ENCODE results near the gene PDE3B.
"Not testable (repeated sequence)": the region's sequence is repeated elsewhere in the genome, so short reads cannot be mapped to it uniquely, and the experiment has no call there.

PDE3B gene

GRCh38 chr11:14750911-14751310 lies 107.3 kb downstream of the PDE3B start:
- no peak for DNase-seq

- DNase-seq = no peak
These were observed 108.4 kb downstream of the PDE3B start for GRCh38 chr11:14751975-14752407.

- no peak for DNase-seq
These were observed 111.5 kb downstream of the PDE3B start for GRCh38 chr11:14755140-14755539.

GRCh38 chr11:14756349-14756748 lies 112.7 kb downstream of the PDE3B start:
- DNase-seq = no peak

GRCh38 chr11:14759300-14760012 lies 115.9 kb downstream of the PDE3B start:
- DNase-seq = not testable (repeated sequence)

GRCh38 chr11:14764179-14764578 lies 120.6 kb downstream of the PDE3B start:
- no peak for DNase-seq

GRCh38 chr11:14764579-14765527 lies 121.2 kb downstream of the PDE3B start:
- DNase-seq = no peak

- DNase-seq = no peak
These were observed 123.0 kb downstream of the PDE3B start for GRCh38 chr11:14766585-14766984.

GRCh38 chr11:14768526-14769188 lies 125.1 kb downstream of the PDE3B start:
- no peak for DNase-seq

GRCh38 chr11:14773755-14774154 lies 130.2 kb downstream of the PDE3B start:
- no peak for DNase-seq

GRCh38 chr11:14774721-14775120 lies 131.1 kb downstream of the PDE3B start:
- DNase-seq = no peak

GRCh38 chr11:14775897-14776296 lies 132.3 kb downstream of the PDE3B start:
- DNase-seq = no peak

- DNase-seq = not testable (repeated sequence)
These were observed 134.9 kb downstream of the PDE3B start for GRCh38 chr11:14778460-14778859.

GRCh38 chr11:14783788-14784187 lies 140.2 kb downstream of the PDE3B start:
- no peak for DNase-seq

- no peak for DNase-seq
These were observed 140.6 kb downstream of the PDE3B start for GRCh38 chr11:14784230-14784629.

- no peak for DNase-seq
These were observed 146.4 kb downstream of the PDE3B start for GRCh38 chr11:14789879-14790484.

- no peak for DNase-seq
These were observed 149.9 kb downstream of the PDE3B start for GRCh38 chr11:14793546-14793945.

- not testable (repeated sequence) for DNase-seq
These were observed 152.4 kb downstream of the PDE3B start for GRCh38 chr11:14796028-14796427.

- no peak for DNase-seq
These were observed 160.2 kb downstream of the PDE3B start for GRCh38 chr11:14803846-14804245.

- no peak for DNase-seq
These were observed 165.9 kb downstream of the PDE3B start for GRCh38 chr11:14809466-14809865.

- no peak for DNase-seq
These were observed 169.2 kb downstream of the PDE3B start for GRCh38 chr11:14812757-14813156.

- no peak for DNase-seq
These were observed 169.9 kb downstream of the PDE3B start for GRCh38 chr11:14813516-14813915.

GRCh38 chr11:14818779-14819178 lies 175.2 kb downstream of the PDE3B start:
- no peak for DNase-seq

All from NCI-H187 (cell line).